ENCODE measurements around the gene ITPRIP.

The ITPRIP gene

GRCh38 chr10:104274762-104275721 lies 63.2 kb downstream of the ITPRIP start:
- H3K27ac ChIP-seq (ENCODE audit: low read length): no peak overlapping the region
- H3K4me1 ChIP-seq (ENCODE audit: low read length): no peaks in the 10 kb centered on the region
- H3K79me2 ChIP-seq (ENCODE audit: low read length): no peaks in the 10 kb centered on the region
- H3K4me2 ChIP-seq (ENCODE audit: low read length): peak overlapping the region; percentile 58
- no peaks in the 10 kb centered on the region for H3K27me3 ChIP-seq (ENCODE audit: low read depth, low read length)
- no peaks in the 10 kb centered on the region for H4K20me1 ChIP-seq (ENCODE audit: insufficient read depth, low read length)
- peak overlapping the region; percentile 47 for H3K4me3 ChIP-seq (ENCODE audit: low read length)
- no peaks in the 10 kb centered on the region for H3K36me3 ChIP-seq (replicated peaks; ENCODE audit: low read depth, low read length)
- 0 out of 2 replicates have a peak overlapping the region, but pooled peaks have one; percentile 57 for H2AFZ ChIP-seq (ENCODE audit: low read depth, low read length)
- no peak overlapping the region for H3K9ac ChIP-seq (ENCODE audit: low read length)
- no peaks in the 10 kb centered on the region for H3K9me3 ChIP-seq (ENCODE audit: insufficient read depth, low read length)
- TF ChIP-seq EZH2phosphoT487 (IDR thresholded peaks at IDR 0.05; ENCODE audit: low read depth): no peak
- TF ChIP-seq CTCF (IDR thresholded peaks at IDR 0.05; ENCODE audit: low read depth, low read length): peak; percentile 38

- Histone ChIP-seq H3K27ac (ENCODE audit: low read length) (no peak overlapping the region), H3K27me3 (ENCODE audit: low read depth, low read length) (no peaks in the 10 kb centered on the region), H3K4me3 (ENCODE audit: low read length) (no peak overlapping the region), H3K9ac (ENCODE audit: low read length) (no peak overlapping the region), H4K20me1 (ENCODE audit: insufficient read depth, low read length) (no peaks in the 10 kb centered on the region), H3K79me2 (ENCODE audit: low read length) (no peaks in the 10 kb centered on the region), H3K4me2 (ENCODE audit: low read length) (peak overlapping the region; percentile 58), H2AFZ (ENCODE audit: low read depth, low read length) (no peak overlapping the region), H3K36me3 (replicated peaks; ENCODE audit: low read depth, low read length) (no peaks in the 10 kb centered on the region), H3K9me3 (ENCODE audit: insufficient read depth, low read length) (no peaks in the 10 kb centered on the region), H3K4me1 (ENCODE audit: low read length) (0 out of 2 replicates have a peak, but pooled peaks cover 4% of the 10 kb centered on the region)
- no peak for TF ChIP-seq CTCF (IDR thresholded peaks at IDR 0.05; ENCODE audit: low read depth, low read length)
- no peak for TF ChIP-seq EZH2phosphoT487 (IDR thresholded peaks at IDR 0.05; ENCODE audit: low read depth)
Observed at GRCh38 chr10:104273899-104274575, 64.2 kb downstream of the ITPRIP start.

GRCh38 chr10:104273286-104273685 lies 65.0 kb downstream of the ITPRIP start:
- H3K9ac ChIP-seq (ENCODE audit: low read length): no peak overlapping the region
- H3K27me3 ChIP-seq (ENCODE audit: low read depth, low read length): no peaks in the 10 kb centered on the region
- TF ChIP-seq CTCF (IDR thresholded peaks at IDR 0.05; ENCODE audit: low read depth, low read length) (no peak), EZH2phosphoT487 (IDR thresholded peaks at IDR 0.05; ENCODE audit: low read depth) (no peak)
- no peaks in the 10 kb centered on the region for H4K20me1 ChIP-seq (ENCODE audit: insufficient read depth, low read length)
- H3K9me3 ChIP-seq (ENCODE audit: insufficient read depth, low read length): no peaks in the 10 kb centered on the region
- H3K79me2 ChIP-seq (ENCODE audit: low read length): peaks cover 4% of the 10 kb centered on the region
- peaks cover 2% of the 10 kb centered on the region for H3K36me3 ChIP-seq (replicated peaks; ENCODE audit: low read depth, low read length)
- H3K4me3 ChIP-seq (ENCODE audit: low read length): no peak overlapping the region
- H3K4me1 ChIP-seq (ENCODE audit: low read length): 0 out of 2 replicates have a peak, but pooled peaks cover 4% of the 10 kb centered on the region
- H2AFZ ChIP-seq (ENCODE audit: low read depth, low read length): no peak overlapping the region
- H3K27ac ChIP-seq (ENCODE audit: low read length): no peak overlapping the region
- no peak overlapping the region for H3K4me2 ChIP-seq (ENCODE audit: low read length)

All from OCI-LY3 (cell line).